ENCODE data around the gene KCNK16.

Gene KCNK16

GRCh38 chr6:39341937-39342336, 19.4 kb upstream of the KCNK16 start:
- DNase-seq (ENCODE audit: low read depth in 2 of 2), result no peak

- DNase-seq (ENCODE audit: low read depth in 2 of 2), result no peak
These were observed 18.9 kb upstream of the KCNK16 start for GRCh38 chr6:39341352-39341751.

- DNase-seq (ENCODE audit: low read depth in 2 of 2), result no peak
These were observed 17.5 kb upstream of the KCNK16 start for GRCh38 chr6:39339868-39340550.

- DNase-seq (ENCODE audit: low read depth in 2 of 2), result no peak
These were observed 16.8 kb upstream of the KCNK16 start for GRCh38 chr6:39339096-39339867.

GRCh38 chr6:39338397-39338796, 15.9 kb upstream of the KCNK16 start:
- no peak for DNase-seq (ENCODE audit: low read depth in 2 of 2)

- DNase-seq (ENCODE audit: low read depth in 2 of 2), result no peak
These were observed 13.5 kb upstream of the KCNK16 start for GRCh38 chr6:39335780-39336545.

- no peak for DNase-seq (ENCODE audit: low read depth in 2 of 2)
These were observed 11.3 kb upstream of the KCNK16 start for GRCh38 chr6:39333644-39334438.

GRCh38 chr6:39330476-39330875, 8.0 kb upstream of the KCNK16 start:
- no peak for DNase-seq (ENCODE audit: low read depth in 2 of 2)

- no peak for DNase-seq (ENCODE audit: low read depth in 2 of 2)
These were observed 7.6 kb upstream of the KCNK16 start for GRCh38 chr6:39330057-39330456.

- DNase-seq (ENCODE audit: low read depth in 2 of 2), result no peak
These were observed 5.6 kb upstream of the KCNK16 start for GRCh38 chr6:39328066-39328465.

GRCh38 chr6:39327507-39327906, 5.0 kb upstream of the KCNK16 start:
- no peak for DNase-seq (ENCODE audit: low read depth in 2 of 2)

- no peak for DNase-seq (ENCODE audit: low read depth in 2 of 2)
These were observed 741 bp downstream of the KCNK16 start for GRCh38 chr6:39321761-39322160.

GRCh38 chr6:39320363-39320984, 2.0 kb downstream of the KCNK16 start:
- no peak for DNase-seq (ENCODE audit: low read depth in 2 of 2)

GRCh38 chr6:39319621-39320362, 2.7 kb downstream of the KCNK16 start:
- no peak for DNase-seq (ENCODE audit: low read depth in 2 of 2)

GRCh38 chr6:39317256-39317655, 5.2 kb downstream of the KCNK16 start:
- no peak for DNase-seq (ENCODE audit: low read depth in 2 of 2)

- no peak for DNase-seq (ENCODE audit: low read depth in 2 of 2)
These were observed 8.2 kb downstream of the KCNK16 start, which contains the start of gene KCNK17 for GRCh38 chr6:39314273-39314795. TSS of gene KCNK17 (minus strand) at chr6:39314419. CDS start at chr6:39314320, 99 bp downstream.

- DNase-seq (ENCODE audit: low read depth in 2 of 2), result no peak
These were observed 8.8 kb downstream of the KCNK16 start for GRCh38 chr6:39313526-39314272.

- no peak for DNase-seq (ENCODE audit: low read depth in 2 of 2)
These were observed 9.5 kb downstream of the KCNK16 start for GRCh38 chr6:39312912-39313525.

GRCh38 chr6:39310542-39310941, 12.0 kb downstream of the KCNK16 start:
- no peak for DNase-seq (ENCODE audit: low read depth in 2 of 2)
